Spleen (tissue), 7 donors: ENCODE data around the gene GP1BB.

Source experiments
- POLR2A ChIP-seq, 3 donors: fragments of 450-650 bp; IDR thresholded peaks; one replicate each; pipeline ENCODE4 v1.5.1; 2017; ENCODE audit warnings: antibody characterized with exemption in 3 of 3, mild to moderate bottlenecking in 1 of 3
- TF ChIP-seq, protein P1 (sequence below), 11 experiments: fragments of 200-600 bp in 7 of 11; fragments of 450-650 bp in 4 of 11; sonication (generic) in 4 of 11; IDR thresholded peaks in 8 of 11; conservative IDR thresholded peaks in 3 of 11; 1 replicate in 7 of 11; 2 replicates in 4 of 11; pipeline versions ENCODE4 v1.4.0 to v1.8.0; 2016 to 2021; ENCODE audit warnings: antibody characterized with exemption in 11 of 11, inconsistent platforms in 4 of 11, mild to moderate bottlenecking in 1 of 11
- donor health status: DM: no; HTN: no; CAD: no; lungs with moderate emphysema.
- donor health status: DM: no; HTN: no; CAD: no.
- donor health status: DM: no; HTN: no; CAD: no.

DNA sequence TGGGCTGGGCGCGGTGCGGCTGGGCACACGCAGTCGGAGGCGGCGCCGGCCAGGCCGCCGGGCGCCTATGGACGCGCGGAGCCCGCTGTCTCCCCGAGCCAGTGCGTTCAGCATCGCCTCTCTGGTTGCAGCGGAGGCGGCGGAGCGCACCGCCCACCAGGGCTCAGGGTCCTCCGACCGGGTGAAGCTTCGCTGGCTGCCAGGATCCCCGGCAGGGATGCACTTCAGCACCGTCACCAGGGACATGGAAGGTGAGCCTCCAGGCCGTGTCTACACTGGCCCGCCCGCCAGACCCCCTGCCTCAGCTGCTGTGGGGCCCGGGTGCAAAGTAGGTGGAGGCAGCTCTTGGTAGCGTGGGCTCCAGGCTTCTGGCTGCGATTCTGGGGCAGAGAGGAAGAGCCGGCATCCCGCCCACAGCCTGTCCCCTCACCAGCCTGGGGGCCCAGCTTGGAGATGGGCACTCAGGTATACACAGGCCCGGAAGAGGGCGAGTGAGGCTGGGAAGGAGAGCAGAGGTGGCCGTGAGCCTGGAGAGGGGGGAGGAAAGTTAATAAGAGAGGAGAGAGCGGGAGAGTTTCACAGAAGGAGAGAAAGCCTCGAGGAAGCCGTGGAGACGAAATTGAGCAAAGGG, 36.2 kb downstream of the GP1BB start:
- TF ChIP-seq, protein P1, sequence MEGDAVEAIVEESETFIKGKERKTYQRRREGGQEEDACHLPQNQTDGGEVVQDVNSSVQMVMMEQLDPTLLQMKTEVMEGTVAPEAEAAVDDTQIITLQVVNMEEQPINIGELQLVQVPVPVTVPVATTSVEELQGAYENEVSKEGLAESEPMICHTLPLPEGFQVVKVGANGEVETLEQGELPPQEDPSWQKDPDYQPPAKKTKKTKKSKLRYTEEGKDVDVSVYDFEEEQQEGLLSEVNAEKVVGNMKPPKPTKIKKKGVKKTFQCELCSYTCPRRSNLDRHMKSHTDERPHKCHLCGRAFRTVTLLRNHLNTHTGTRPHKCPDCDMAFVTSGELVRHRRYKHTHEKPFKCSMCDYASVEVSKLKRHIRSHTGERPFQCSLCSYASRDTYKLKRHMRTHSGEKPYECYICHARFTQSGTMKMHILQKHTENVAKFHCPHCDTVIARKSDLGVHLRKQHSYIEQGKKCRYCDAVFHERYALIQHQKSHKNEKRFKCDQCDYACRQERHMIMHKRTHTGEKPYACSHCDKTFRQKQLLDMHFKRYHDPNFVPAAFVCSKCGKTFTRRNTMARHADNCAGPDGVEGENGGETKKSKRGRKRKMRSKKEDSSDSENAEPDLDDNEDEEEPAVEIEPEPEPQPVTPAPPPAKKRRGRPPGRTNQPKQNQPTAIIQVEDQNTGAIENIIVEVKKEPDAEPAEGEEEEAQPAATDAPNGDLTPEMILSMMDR (IDR thresholded peaks at IDR 0.05 in 8 of 11, conservative IDR thresholded peaks at IDR 0.05 in 3 of 11) = no peak
- no peak for TF ChIP-seq POLR2A (IDR thresholded peaks at IDR 0.05)
